Measurements from ENCODE around the gene NDST1. TPM values are rescaled to one million over a fixed set of nuclear protein-coding genes. Genes with fewer than 3 reads are reported as not detected.
A peak's percentile ranks its signal among the peaks of the same experiment; 100 is the strongest.

NDST1 gene
- total and polyA plus RNA-seq, 2 of the 8 experiments (the other 6 are each of a cell fraction or from before 2014, with no cell fraction given): 27.0 to 72.0 TPM

DNA sequence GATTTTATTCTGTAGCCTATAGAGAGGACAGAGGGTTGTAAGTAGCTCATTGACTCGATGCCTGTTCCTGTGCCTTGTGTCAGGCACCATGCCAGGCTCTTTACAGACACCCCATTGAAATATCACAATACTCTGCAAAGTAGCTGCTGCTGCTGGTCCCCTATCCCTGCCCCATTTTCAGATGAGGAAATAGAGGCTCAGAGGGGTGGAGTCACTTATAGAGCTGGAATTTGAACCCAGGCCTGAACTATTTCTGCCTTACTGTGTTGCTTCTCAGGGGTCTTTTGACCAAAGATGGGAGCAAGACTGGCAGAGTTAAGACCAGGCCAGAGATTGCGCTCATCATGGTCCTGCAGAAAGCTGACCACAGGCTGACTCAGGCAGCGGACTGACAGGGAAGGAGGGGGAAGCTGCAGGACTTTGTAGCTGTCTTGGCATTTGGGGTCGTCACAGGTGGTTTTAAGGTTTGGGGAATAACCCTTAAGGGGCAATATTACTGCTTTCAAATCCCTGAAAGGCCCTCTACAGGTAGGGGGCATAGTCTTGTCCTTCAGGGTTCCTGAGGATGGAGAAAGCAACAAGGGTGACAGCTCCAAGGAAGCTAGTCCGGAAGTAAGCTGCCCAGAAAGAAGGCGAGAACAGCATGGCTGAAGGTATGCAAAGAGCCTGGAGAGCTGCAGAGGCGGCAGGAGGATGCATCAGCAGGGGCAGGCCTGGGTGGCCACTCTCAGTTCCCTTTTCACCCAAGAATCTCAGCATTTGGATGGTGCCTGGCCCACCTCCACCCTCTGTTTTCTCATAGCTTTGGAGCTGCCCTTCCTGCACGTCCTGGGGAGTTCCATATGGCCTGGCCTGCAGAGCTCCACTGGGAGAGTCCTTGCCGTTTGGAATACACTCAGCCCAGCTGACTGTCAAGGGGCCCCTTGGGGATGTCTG lies 18.3 kb upstream of the NDST1 start:
- Histone ChIP-seq H2AFZ (ENCODE audit: low read length) (no peak overlapping the region), H3K4me2 (ENCODE audit: insufficient read depth in 1 of 2, low read depth in 2 of 2, low read length in 2 of 2) (peak overlapping the region; percentile 13 to 58; a peak in 1 of 4 replicates), H2BK12ac (ENCODE audit: low read depth, low read length) (no peak overlapping the region; the same call in 1 of the 2 replicates), H3K9ac (replicated peaks in 1 of 4; ENCODE audit: extremely low read depth in 1 of 4, low read depth in 3 of 4, low read length in 3 of 4) (no peak overlapping the region), H3K4ac (replicated peaks; ENCODE audit: insufficient read length, low read depth, low read length) (no peak overlapping the region), H3K14ac (ENCODE audit: insufficient read length) (no peak overlapping the region), H3K27me3 (replicated peaks in 1 of 4; ENCODE audit: control insufficient read depth in 3 of 4, extremely low read depth in 1 of 4, insufficient read depth in 3 of 4, low read length in 3 of 4) (no peaks in the 10 kb centered on the region), H3K4me3 (ENCODE audit: extremely low read depth in 1 of 4, insufficient read depth in 2 of 4, low read depth in 3 of 4, low read length in 4 of 4) (no peak overlapping the region), H3K36me3 (ENCODE audit: control insufficient read depth in 2 of 4, insufficient read depth in 4 of 4, low read length in 3 of 4) (peaks cover 0 to 4% (median 0%) of the 10 kb centered on the region in 4 experiments; a peak in 1 of 8 replicates), H3K23ac (ENCODE audit: insufficient read length) (no peak overlapping the region), H2BK20ac (ENCODE audit: low read length) (peak overlapping the region; percentile 43; the same call in 1 of the 2 replicates), H2BK120ac (replicated peaks; ENCODE audit: low read depth, low read length) (no peak overlapping the region), H3K23me2 (ENCODE audit: low read depth, low read length) (peaks cover 3% of the 10 kb centered on the region; the same call in 1 of the 2 replicates), H3K18ac (ENCODE audit: extremely low read depth, low read length) (no peak overlapping the region), H2BK15ac (ENCODE audit: low read length) (no peak overlapping the region), H3K4me1 (replicated peaks in 1 of 4; ENCODE audit: control insufficient read depth in 3 of 4, insufficient read depth in 4 of 4, low read length in 3 of 4) (peaks cover 21 to 46% (median 38%) of the 10 kb centered on the region in 4 experiments), H2BK5ac (ENCODE audit: low read depth, low read length) (no peak overlapping the region), H4K8ac (ENCODE audit: extremely low read depth, insufficient read depth, low read length) (no peak overlapping the region), H2AK5ac (ENCODE audit: low read depth, low read length) (no peak overlapping the region), H3K79me2 (ENCODE audit: control insufficient read depth in 1 of 2, insufficient read depth in 2 of 2, low read length in 2 of 2) (peaks cover 24 to 72% of the 10 kb centered on the region in 2 experiments), H4K5ac (ENCODE audit: insufficient read length, low read depth, low read length) (no peak overlapping the region), H3K79me1 (ENCODE audit: low read depth, low read length) (peaks cover 30% of the 10 kb centered on the region), H3K56ac (replicated peaks; ENCODE audit: insufficient read length, low read depth, low read length) (no peak overlapping the region), H4K20me1 (replicated peaks in 1 of 2; ENCODE audit: control insufficient read depth in 1 of 2, insufficient read depth in 2 of 2, low read length in 2 of 2) (peaks cover 10 to 27% of the 10 kb centered on the region in 2 experiments), H3K27ac (ENCODE audit: low read depth, low read length) (no peak overlapping the region), H4K91ac (replicated peaks; ENCODE audit: insufficient read length, low read length) (no peak overlapping the region), H3K9me3 (ENCODE audit: insufficient read depth in 2 of 2, low read depth in 1 of 2, low read length in 1 of 2) (no peaks in the 10 kb centered on the region)
- ChIA-PET CTCF (ENCODE audit: partially characterized antibody) (interaction anchor here (0.5 to 32.0 kb wide), 16 partner anchors 3 to 175 kb away, joined by 3 to 571 read pairs (median 4); partner anchors contain the start of gene NDST1), POLR2A (ENCODE audit: partially characterized antibody) (interaction anchor here (0.8 to 12.0 kb wide), 10 partner anchors 9 to 67 kb away, joined by 3 to 122 read pairs (median 7); partner anchors contain the start of genes NDST1 and RPS14)
- DNase-seq (ENCODE audit: low read depth in 1 of 2, low spot score in 2 of 2) (no peak), FAIRE-seq (no peak)
- 62% methylated on average over 9 of the region's 9 CpGs; no CpG with 5 or more reads in 1 of the 2 experiments for WGBS, 2 experiments (ENCODE audit: extremely low coverage in 1 of 2, insufficient coverage in 1 of 2, insufficient read length in 1 of 2, insufficient replicate concordance in 2 of 2, low coverage in 1 of 2, low lambda C conversion rate in 2 of 2, missing lambda C conversion rate in 1 of 2)
- TF ChIP-seq BCL11A (IDR thresholded peaks at IDR 0.05; ENCODE audit: low read depth in 2 of 2, low read length in 2 of 2): no peak
- TF ChIP-seq, protein P1, sequence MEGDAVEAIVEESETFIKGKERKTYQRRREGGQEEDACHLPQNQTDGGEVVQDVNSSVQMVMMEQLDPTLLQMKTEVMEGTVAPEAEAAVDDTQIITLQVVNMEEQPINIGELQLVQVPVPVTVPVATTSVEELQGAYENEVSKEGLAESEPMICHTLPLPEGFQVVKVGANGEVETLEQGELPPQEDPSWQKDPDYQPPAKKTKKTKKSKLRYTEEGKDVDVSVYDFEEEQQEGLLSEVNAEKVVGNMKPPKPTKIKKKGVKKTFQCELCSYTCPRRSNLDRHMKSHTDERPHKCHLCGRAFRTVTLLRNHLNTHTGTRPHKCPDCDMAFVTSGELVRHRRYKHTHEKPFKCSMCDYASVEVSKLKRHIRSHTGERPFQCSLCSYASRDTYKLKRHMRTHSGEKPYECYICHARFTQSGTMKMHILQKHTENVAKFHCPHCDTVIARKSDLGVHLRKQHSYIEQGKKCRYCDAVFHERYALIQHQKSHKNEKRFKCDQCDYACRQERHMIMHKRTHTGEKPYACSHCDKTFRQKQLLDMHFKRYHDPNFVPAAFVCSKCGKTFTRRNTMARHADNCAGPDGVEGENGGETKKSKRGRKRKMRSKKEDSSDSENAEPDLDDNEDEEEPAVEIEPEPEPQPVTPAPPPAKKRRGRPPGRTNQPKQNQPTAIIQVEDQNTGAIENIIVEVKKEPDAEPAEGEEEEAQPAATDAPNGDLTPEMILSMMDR (IDR thresholded peaks at IDR 0.05; ENCODE audit: control extremely low read depth in 1 of 3, insufficient read depth in 1 of 3, low read depth in 1 of 3, low read length in 3 of 3): peak in 1 of 3 experiments; percentile 11; a peak in 2 of 4 replicates
- no peak for TF ChIP-seq MAFK (IDR thresholded peaks at IDR 0.05; ENCODE audit: low read depth, low read length)
- TF ChIP-seq TEAD4 (IDR thresholded peaks at IDR 0.05; ENCODE audit: low read depth, low read length): no peak
- no peak for TF ChIP-seq GTF2F1 (IDR thresholded peaks at IDR 0.05; ENCODE audit: borderline replicate concordance, low read depth, low read length)
- TF ChIP-seq SP2 (IDR thresholded peaks at IDR 0.05; ENCODE audit: low read length): no peak
- TF ChIP-seq SIN3A (conservative IDR thresholded peaks at IDR 0.05 in 1 of 2, IDR thresholded peaks at IDR 0.05 in 1 of 2; ENCODE audit: low read depth in 1 of 2, low read length in 2 of 2): peak; percentile 42 to 72; a peak in 1 of 4 replicates
- TF ChIP-seq EZH2 (IDR thresholded peaks at IDR 0.05; ENCODE audit: low read depth, low read length, severe bottlenecking): no peak
